ENCODE data around the gene MACROD2. TPM values are rescaled to one million over a fixed set of nuclear protein-coding genes. Genes with fewer than 3 reads are reported as not detected.

Gene MACROD2
- total RNA-seq, 1 experiment from 2014 or later: 1.5 TPM

DNA sequence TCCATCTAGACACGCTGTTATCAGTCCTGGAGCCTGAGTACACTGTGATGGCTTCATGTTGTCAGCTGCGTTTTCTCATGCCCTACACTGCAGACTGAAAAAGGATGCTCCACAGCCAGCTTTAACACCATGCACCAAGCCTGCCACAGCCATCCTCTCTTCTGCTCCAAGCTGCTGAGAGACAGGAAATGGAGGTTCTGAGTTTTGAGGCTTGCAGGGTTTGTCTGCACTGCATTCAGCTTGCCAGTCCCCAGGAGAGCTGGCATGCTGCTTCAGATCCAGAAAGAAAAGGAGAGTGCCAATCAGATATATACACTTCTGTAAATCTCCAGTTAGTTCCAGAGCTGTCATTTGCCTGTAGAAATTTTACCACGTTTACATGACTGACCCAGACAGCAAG is 892.8 kb downstream of the MACROD2 start:
- H3K27me3 ChIP-seq (ENCODE audit: control insufficient read depth, insufficient read depth, low read length): no peaks in the 10 kb centered on the region
- no peak for DNase-seq

DNA sequence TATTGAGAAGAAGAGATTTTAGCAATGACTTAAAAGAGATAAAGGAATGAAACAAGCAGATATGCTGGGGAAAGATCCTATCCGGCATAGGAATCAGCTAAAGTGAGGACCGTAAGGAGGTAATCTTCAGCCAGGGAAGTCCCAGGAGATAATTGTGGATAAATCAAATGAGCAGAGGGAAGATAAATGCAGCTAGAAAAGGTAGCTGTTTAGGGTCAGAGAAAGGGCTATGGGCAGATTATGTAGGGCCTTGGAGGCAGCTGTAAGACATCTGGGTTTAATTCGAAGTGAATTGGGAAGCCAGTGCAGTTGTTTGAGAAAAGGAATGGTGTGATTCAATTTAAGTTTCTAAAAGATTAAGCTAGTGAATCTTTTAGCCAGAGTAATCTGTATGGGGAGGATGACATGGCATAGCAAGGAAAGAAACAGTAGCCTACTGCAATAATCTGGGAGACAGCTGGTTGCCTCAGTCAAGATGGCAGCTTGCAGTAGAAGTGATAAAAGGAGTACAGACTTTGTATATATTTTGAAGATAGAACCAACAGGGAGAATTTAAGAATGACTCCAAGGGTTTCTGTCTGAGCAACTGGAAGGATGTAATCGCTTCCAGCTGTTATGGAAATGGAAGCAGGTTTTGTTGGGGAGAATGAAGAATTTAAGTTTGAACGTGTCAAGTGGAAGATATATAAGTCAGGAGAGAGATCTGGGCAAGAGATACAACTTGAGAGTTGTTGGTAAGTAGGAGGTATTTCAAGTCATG is 894.4 kb downstream of the MACROD2 start:
- DNase-seq: no peak
- H3K4me3 ChIP-seq (ENCODE audit: insufficient read depth, low read depth, low read length): no peak overlapping the region
- no peaks in the 10 kb centered on the region for H3K27me3 ChIP-seq (ENCODE audit: control insufficient read depth, insufficient read depth, low read length)
- no peaks in the 10 kb centered on the region for H3K36me3 ChIP-seq (replicated peaks; ENCODE audit: control insufficient read depth, insufficient read depth, low read length)

More for the DNA sequence above, 892.8 kb downstream of the MACROD2 start:
- Histone ChIP-seq H3K36me3 (replicated peaks; ENCODE audit: control insufficient read depth, insufficient read depth, low read length) (no peaks in the 10 kb centered on the region), H3K4me3 (ENCODE audit: insufficient read depth, low read depth, low read length) (no peak overlapping the region)

GRCh38 chr20:14890713-14891112 is 895.4 kb downstream of the MACROD2 start:
- H3K27me3 ChIP-seq (ENCODE audit: control insufficient read depth, insufficient read depth, low read length): no peaks in the 10 kb centered on the region
- DNase-seq: no peak
- no peak overlapping the region for H3K4me3 ChIP-seq (ENCODE audit: insufficient read depth, low read depth, low read length)
- no peaks in the 10 kb centered on the region for H3K36me3 ChIP-seq (replicated peaks; ENCODE audit: control insufficient read depth, insufficient read depth, low read length)

- H3K27me3 ChIP-seq (ENCODE audit: control insufficient read depth, insufficient read depth, low read length): no peaks in the 10 kb centered on the region
- DNase-seq: no peak
- no peak overlapping the region for H3K4me3 ChIP-seq (ENCODE audit: insufficient read depth, low read depth, low read length)
- no peaks in the 10 kb centered on the region for H3K36me3 ChIP-seq (replicated peaks; ENCODE audit: control insufficient read depth, insufficient read depth, low read length)
Observed at GRCh38 chr20:14892782-14893181, 897.5 kb downstream of the MACROD2 start.

GRCh38 chr20:14896569-14896968 is 901.3 kb downstream of the MACROD2 start:
- Histone ChIP-seq H3K4me3 (ENCODE audit: insufficient read depth, low read depth, low read length) (no peak overlapping the region), H3K27me3 (ENCODE audit: control insufficient read depth, insufficient read depth, low read length) (no peaks in the 10 kb centered on the region), H3K36me3 (replicated peaks; ENCODE audit: control insufficient read depth, insufficient read depth, low read length) (no peaks in the 10 kb centered on the region)
- no peak for DNase-seq

DNA sequence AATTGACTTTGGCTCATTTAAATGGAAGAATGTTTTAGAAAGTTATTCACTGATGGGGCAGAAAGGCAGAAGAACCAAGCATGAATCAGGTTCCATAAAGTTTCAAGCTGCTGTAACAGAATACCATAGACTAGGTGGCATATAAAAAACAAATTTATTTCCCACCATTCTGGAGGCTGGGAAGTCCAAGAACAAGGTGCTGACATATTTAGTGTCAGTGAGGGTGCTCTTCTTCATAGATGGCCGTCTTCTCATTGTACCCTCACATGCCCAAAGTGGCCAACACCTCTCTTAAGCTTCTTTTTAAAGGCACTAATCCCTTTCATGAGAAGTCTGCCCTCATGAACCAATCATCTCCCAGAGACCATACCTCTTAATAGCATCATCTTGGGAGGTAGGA is 902.3 kb downstream of the MACROD2 start:
- no peak for DNase-seq
- no peak overlapping the region for H3K4me3 ChIP-seq (ENCODE audit: insufficient read depth, low read depth, low read length)
- no peaks in the 10 kb centered on the region for H3K27me3 ChIP-seq (ENCODE audit: control insufficient read depth, insufficient read depth, low read length)

GRCh38 chr20:14902432-14903089 is 907.2 kb downstream of the MACROD2 start:
- Histone ChIP-seq H3K27me3 (ENCODE audit: control insufficient read depth, insufficient read depth, low read length) (no peaks in the 10 kb centered on the region), H3K36me3 (replicated peaks; ENCODE audit: control insufficient read depth, insufficient read depth, low read length) (no peaks in the 10 kb centered on the region), H3K4me3 (ENCODE audit: insufficient read depth, low read depth, low read length) (no peak overlapping the region)
- no peak for DNase-seq

More for the DNA sequence above, 902.3 kb downstream of the MACROD2 start:
- H3K36me3 ChIP-seq (replicated peaks; ENCODE audit: control insufficient read depth, insufficient read depth, low read length): no peaks in the 10 kb centered on the region

GRCh38 chr20:14906908-14907434 is 911.7 kb downstream of the MACROD2 start:
- Histone ChIP-seq H3K4me3 (ENCODE audit: insufficient read depth, low read depth, low read length) (no peak overlapping the region), H3K36me3 (replicated peaks; ENCODE audit: control insufficient read depth, insufficient read depth, low read length) (no peaks in the 10 kb centered on the region), H3K27me3 (ENCODE audit: control insufficient read depth, insufficient read depth, low read length) (no peaks in the 10 kb centered on the region)
- no peak for DNase-seq

DNA sequence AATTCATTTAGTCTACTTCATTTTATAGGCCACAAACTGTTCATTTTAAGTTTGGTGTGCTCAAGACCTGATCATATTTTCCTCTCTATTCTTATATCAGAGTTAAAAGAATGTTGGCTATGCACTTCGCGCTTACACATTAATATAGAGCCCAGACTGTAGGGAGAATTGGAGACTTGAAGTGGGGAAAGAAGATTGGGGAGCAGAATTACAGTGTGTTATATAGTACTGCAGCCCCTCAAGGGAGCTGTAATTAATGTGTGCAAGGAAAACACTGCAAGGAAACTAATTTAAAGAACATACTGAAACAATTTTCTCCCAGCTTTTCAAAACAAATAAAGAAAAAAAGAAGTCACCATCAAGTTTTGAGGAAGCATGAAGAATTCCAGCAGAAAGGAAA is 914.8 kb downstream of the MACROD2 start:
- no peak overlapping the region for H3K4me3 ChIP-seq (ENCODE audit: insufficient read depth, low read depth, low read length)
- no peaks in the 10 kb centered on the region for H3K27me3 ChIP-seq (ENCODE audit: control insufficient read depth, insufficient read depth, low read length)
- H3K36me3 ChIP-seq (replicated peaks; ENCODE audit: control insufficient read depth, insufficient read depth, low read length): no peaks in the 10 kb centered on the region
- no peak for DNase-seq

GRCh38 chr20:14913896-14914620 is 918.7 kb downstream of the MACROD2 start:
- no peak for DNase-seq
- H3K4me3 ChIP-seq (ENCODE audit: insufficient read depth, low read depth, low read length): no peak overlapping the region
- no peaks in the 10 kb centered on the region for H3K27me3 ChIP-seq (ENCODE audit: control insufficient read depth, insufficient read depth, low read length)
- H3K36me3 ChIP-seq (replicated peaks; ENCODE audit: control insufficient read depth, insufficient read depth, low read length): no peaks in the 10 kb centered on the region

- Histone ChIP-seq H3K36me3 (replicated peaks; ENCODE audit: control insufficient read depth, insufficient read depth, low read length) (no peaks in the 10 kb centered on the region), H3K4me3 (ENCODE audit: insufficient read depth, low read depth, low read length) (no peak overlapping the region), H3K27me3 (ENCODE audit: control insufficient read depth, insufficient read depth, low read length) (no peaks in the 10 kb centered on the region)
- DNase-seq: no peak
Observed at GRCh38 chr20:14914633-14915032, 919.3 kb downstream of the MACROD2 start.

- Histone ChIP-seq H3K27me3 (ENCODE audit: control insufficient read depth, insufficient read depth, low read length) (no peaks in the 10 kb centered on the region), H3K4me3 (ENCODE audit: insufficient read depth, low read depth, low read length) (no peak overlapping the region), H3K36me3 (replicated peaks; ENCODE audit: control insufficient read depth, insufficient read depth, low read length) (no peaks in the 10 kb centered on the region)
- no peak for DNase-seq
Observed at GRCh38 chr20:14915356-14915755, 920.0 kb downstream of the MACROD2 start.

- no peak for DNase-seq
- Histone ChIP-seq H3K27me3 (ENCODE audit: control insufficient read depth, insufficient read depth, low read length) (no peaks in the 10 kb centered on the region), H3K36me3 (replicated peaks; ENCODE audit: control insufficient read depth, insufficient read depth, low read length) (no peaks in the 10 kb centered on the region), H3K4me3 (ENCODE audit: insufficient read depth, low read depth, low read length) (no peak overlapping the region)
Observed at GRCh38 chr20:14916360-14916920, 921.1 kb downstream of the MACROD2 start.

- H3K4me3 ChIP-seq (ENCODE audit: insufficient read depth, low read depth, low read length): no peak overlapping the region
- H3K27me3 ChIP-seq (ENCODE audit: control insufficient read depth, insufficient read depth, low read length): no peaks in the 10 kb centered on the region
- no peaks in the 10 kb centered on the region for H3K36me3 ChIP-seq (replicated peaks; ENCODE audit: control insufficient read depth, insufficient read depth, low read length)
- DNase-seq: no peak
Observed at GRCh38 chr20:14918281-14918680, 923.0 kb downstream of the MACROD2 start.

Data from H7 (cell line).